NT2/D1 (cell line): ENCODE results near the gene RESP18.

Experiments
- SUZ12 ChIP-seq: IDR thresholded peaks from 2 replicates; pipeline ENCODE4 v1.6.1; 2011; ENCODE audit not compliant: insufficient read length, insufficient read depth; ENCODE audit errors: extremely low read depth
- YY1 ChIP-seq: IDR thresholded peaks from 2 replicates; pipeline ENCODE4 v1.6.1; 2011; ENCODE audit not compliant: insufficient read length, insufficient read depth
- ZNF274 ChIP-seq: IDR thresholded peaks from 2 replicates; pipeline ENCODE4 v1.6.1; 2011; ENCODE audit warnings: mild to moderate bottlenecking, low read depth, low read length

DNA sequence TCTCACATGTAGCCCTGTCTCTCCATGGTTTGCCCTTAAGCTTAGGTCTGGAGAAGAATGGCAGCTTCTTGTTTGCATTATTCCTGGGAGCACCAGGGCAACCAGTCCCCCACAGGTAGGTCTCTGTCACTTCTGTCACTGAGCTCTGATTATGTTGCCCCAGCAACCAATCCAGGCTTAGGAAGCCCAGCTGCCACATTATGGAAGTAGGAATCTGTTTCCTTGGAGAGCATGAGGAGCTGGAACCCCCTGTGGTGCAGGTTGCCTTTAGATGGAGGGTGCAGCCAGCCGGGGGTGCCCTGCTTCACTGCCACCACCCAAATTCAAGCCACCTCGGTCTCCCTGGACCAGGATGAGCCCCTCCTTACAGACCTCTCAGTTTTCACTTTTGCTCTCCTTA, 4.8 kb downstream of the RESP18 start:
- TF ChIP-seq ZNF274 (no peak), YY1 (no peak), SUZ12 (no peak)
